H1 (cell line): ENCODE results near the gene KRT6C. TPM values are rescaled to one million over a fixed set of nuclear protein-coding genes. Genes with fewer than 3 reads are reported as not detected.

Experiments used
- CTCF ChIA-PET: fragments of 300-600 bp; sonication (Branson Sonifier 250); formaldehyde crosslinking; loops from one replicate; lab custom pipeline; 2021; ENCODE audit not compliant: partially characterized antibody; lab: Charles Lee
- POLR2A ChIA-PET: fragments of 300-600 bp; sonication (Branson Sonifier 250); formaldehyde crosslinking; loops from one replicate; lab custom pipeline; 2021; ENCODE audit warnings: inconsistent platforms; ENCODE audit not compliant: partially characterized antibody; lab: Charles Lee
- DNase-seq, 2 experiments: peaks; one replicate each; pipeline versions ENCODE4 v3.0.0 to v3.0.0-alpha.2; 2010 to 2022; ENCODE audit warnings: low spot score in 2 of 2, low read depth in 1 of 2, mixed read lengths in 1 of 2
- FAIRE-seq: peaks from 2 replicates; lab custom pipeline; 2011; peaks lifted over from hg19 to GRCh38; lab: Jason Lieb, UNC
- H2AFZ ChIP-seq: 2 replicates; pipeline ENCODE4 v1.8.1; 2012; ENCODE audit warnings: low read length, inconsistent platforms
- H2AK5ac ChIP-seq: 2 replicates; pipeline ENCODE4 v1.6.1; 2013; ENCODE audit warnings: low read depth, low read length
- H2BK120ac ChIP-seq: replicated peaks from 2 replicates; pipeline ENCODE3; 2013; ENCODE audit warnings: low read depth, low read length, inconsistent platforms
- H2BK12ac ChIP-seq: 2 replicates; pipeline ENCODE4 v1.6.1; 2013; ENCODE audit warnings: low read depth, low read length
- H2BK15ac ChIP-seq: 2 replicates; pipeline ENCODE4 v1.6.1; 2013; ENCODE audit warnings: low read length
- H2BK20ac ChIP-seq: 2 replicates; pipeline ENCODE4 v1.6.1; 2013; ENCODE audit warnings: low read length
- H2BK5ac ChIP-seq: 2 replicates; pipeline ENCODE4 v1.6.1; 2013; ENCODE audit warnings: low read depth, low read length
- H3K14ac ChIP-seq: 2 replicates; pipeline ENCODE4 v1.6.1; 2013; ENCODE audit warnings: inconsistent platforms; ENCODE audit not compliant: insufficient read length
- H3K18ac ChIP-seq: 2 replicates; pipeline ENCODE4 v1.6.1; 2013; ENCODE audit warnings: low read length; ENCODE audit errors: extremely low read depth
- H3K23ac ChIP-seq: 2 replicates; pipeline ENCODE4 v1.6.1; 2013; ENCODE audit warnings: inconsistent platforms; ENCODE audit not compliant: insufficient read length
- H3K23me2 ChIP-seq: 2 replicates; pipeline ENCODE4 v1.6.1; 2013; ENCODE audit warnings: low read depth, low read length
- H3K27ac ChIP-seq: 2 replicates; pipeline ENCODE4 v1.6.1; 2011; ENCODE audit warnings: low read depth, low read length, inconsistent platforms
- H3K27me3 ChIP-seq, 4 experiments: replicated peaks in 1 of 4; 1 replicate in 1 of 4; 2 replicates in 3 of 4; pipeline versions ENCODE4 v1.6.1 to v1.8.1; 2011 to 2013; ENCODE audit warnings: low read length in 3 of 4, mild to moderate bottlenecking in 3 of 4, inconsistent platforms in 2 of 4, mixed read lengths in 2 of 4, moderate library complexity in 1 of 4; ENCODE audit not compliant: control insufficient read depth in 3 of 4, insufficient read depth in 3 of 4; ENCODE audit errors: extremely low read depth in 1 of 4
- H3K36me3 ChIP-seq, 4 experiments: 2 replicates each; pipeline versions ENCODE4 v1.6.1 to v1.8.1; 2011 to 2013; ENCODE audit warnings: mild to moderate bottlenecking in 4 of 4, low read length in 3 of 4, moderate library complexity in 2 of 4, control low read depth in 1 of 4, inconsistent platforms in 1 of 4; ENCODE audit not compliant: insufficient read depth in 4 of 4, control insufficient read depth in 2 of 4
- H3K4ac ChIP-seq: replicated peaks from 2 replicates; pipeline ENCODE3; 2013; ENCODE audit warnings: low read length, low read depth, mixed read lengths, inconsistent platforms; ENCODE audit not compliant: insufficient read length
- H3K4me1 ChIP-seq, 4 experiments: replicated peaks in 1 of 4; 1 replicate in 1 of 4; 2 replicates in 3 of 4; pipeline versions ENCODE4 v1.6.1 to v1.8.1; 2011 to 2013; ENCODE audit warnings: low read length in 3 of 4, inconsistent platforms in 2 of 4, mixed read lengths in 1 of 4; ENCODE audit not compliant: insufficient read depth in 4 of 4, control insufficient read depth in 3 of 4
- H3K4me2 ChIP-seq, 2 experiments: 2 replicates each; pipeline versions ENCODE4 v1.6.1 to v1.8.1; 2011 to 2013; ENCODE audit warnings: low read depth in 2 of 2, low read length in 2 of 2, control low read depth in 1 of 2, inconsistent platforms in 1 of 2, mild to moderate bottlenecking in 1 of 2; ENCODE audit not compliant: insufficient read depth in 1 of 2
- H3K4me3 ChIP-seq, 4 experiments: fragments of 200-600, 300-600 bp in 1 of 4; sonication (generic), shearing (Covaris generic), sonication (Bioruptor Twin) in 1 of 4; 2 replicates each; pipeline versions ENCODE4 v1.5.1 to v1.8.1; 2011 to 2016; ENCODE audit warnings: low read length in 4 of 4, low read depth in 3 of 4, control low read depth in 2 of 4, inconsistent platforms in 2 of 4, mild to moderate bottlenecking in 2 of 4, mixed read lengths in 1 of 4, moderate library complexity in 1 of 4; ENCODE audit not compliant: insufficient read depth in 2 of 4; ENCODE audit errors: extremely low read depth in 1 of 4
- H3K56ac ChIP-seq: replicated peaks from 2 replicates; pipeline ENCODE3; 2013; ENCODE audit warnings: low read depth, mild to moderate bottlenecking, mixed read lengths, low read length, inconsistent platforms; ENCODE audit not compliant: insufficient read length
- H3K79me1 ChIP-seq: 2 replicates; pipeline ENCODE4 v1.6.1; 2013; ENCODE audit warnings: low read depth, low read length, control low read depth
- H3K79me2 ChIP-seq, 2 experiments: 2 replicates each; pipeline versions ENCODE4 v1.6.1 to v1.8.1; 2012 to 2013; ENCODE audit warnings: low read length in 2 of 2, mild to moderate bottlenecking in 2 of 2, inconsistent platforms in 1 of 2; ENCODE audit not compliant: insufficient read depth in 2 of 2, control insufficient read depth in 1 of 2
- H3K9ac ChIP-seq, 4 experiments: replicated peaks in 1 of 4; 1 replicate in 1 of 4; 2 replicates in 3 of 4; pipeline versions ENCODE4 v1.6.1 to v1.8.1; 2011 to 2013; ENCODE audit warnings: low read depth in 3 of 4, low read length in 3 of 4, control low read depth in 2 of 4, mild to moderate bottlenecking in 2 of 4, moderate library complexity in 2 of 4, inconsistent platforms in 1 of 4; ENCODE audit errors: extremely low read depth in 1 of 4
- H3K9me3 ChIP-seq, 2 experiments: 2 replicates each; pipeline versions ENCODE4 v1.6.1 to v1.8.1; 2012 to 2013; ENCODE audit warnings: mild to moderate bottlenecking in 2 of 2, moderate library complexity in 2 of 2, control low read depth in 1 of 2, inconsistent platforms in 1 of 2, low read depth in 1 of 2, low read length in 1 of 2, mixed read lengths in 1 of 2; ENCODE audit not compliant: insufficient read depth in 2 of 2
- H4K20me1 ChIP-seq, 2 experiments: replicated peaks in 1 of 2; 2 replicates each; pipeline versions ENCODE3 to v1.8.1; 2011 to 2013; ENCODE audit warnings: inconsistent platforms in 2 of 2, low read length in 2 of 2, mild to moderate bottlenecking in 1 of 2; ENCODE audit not compliant: insufficient read depth in 2 of 2, control insufficient read depth in 1 of 2
- H4K5ac ChIP-seq: 2 replicates; pipeline ENCODE4 v1.6.1; 2013; ENCODE audit warnings: low read length, low read depth, mixed read lengths, inconsistent platforms; ENCODE audit not compliant: insufficient read length
- H4K8ac ChIP-seq: 2 replicates; pipeline ENCODE4 v1.8.0; 2013; ENCODE audit warnings: mild to moderate bottlenecking, moderate library complexity, low read length, inconsistent platforms; ENCODE audit not compliant: insufficient read depth; ENCODE audit errors: extremely low read depth
- H4K91ac ChIP-seq: replicated peaks from 2 replicates; pipeline ENCODE3; 2013; ENCODE audit warnings: low read length, mixed read lengths, inconsistent platforms; ENCODE audit not compliant: insufficient read length
- CTCF ChIP-seq, 3 experiments: IDR thresholded peaks; 1 replicate in 2 of 3; 2 replicates in 1 of 3; pipeline versions ENCODE4 v1.5.1 to v1.6.1; 2011; ENCODE audit warnings: low read length in 3 of 3, mild to moderate bottlenecking in 3 of 3, inconsistent platforms in 2 of 3, low read depth in 1 of 3, moderate library complexity in 1 of 3; ENCODE audit not compliant: insufficient read depth in 1 of 3; ENCODE audit errors: control extremely low read depth in 1 of 3
- HDAC2 ChIP-seq, 2 experiments: fragments of 300-600 bp in 1 of 2; sonication (generic) in 1 of 2; IDR thresholded peaks; 2 replicates each; pipeline ENCODE4 v1.6.1; 2011 to 2012; ENCODE audit warnings: low read depth in 2 of 2, low read length in 2 of 2, mild to moderate bottlenecking in 2 of 2, moderate library complexity in 2 of 2, borderline replicate concordance in 1 of 2, inconsistent platforms in 1 of 2
- POU5F1 ChIP-seq: IDR thresholded peaks from 2 replicates; pipeline ENCODE4 v1.6.1; 2011; ENCODE audit warnings: low read depth, mild to moderate bottlenecking, low read length, moderate library complexity
- SP1 ChIP-seq: IDR thresholded peaks from 2 replicates; pipeline ENCODE4 v1.6.1; 2011; ENCODE audit warnings: low read depth, low read length
- SP4 ChIP-seq: IDR thresholded peaks from 2 replicates; pipeline ENCODE4 v1.6.1; 2012; ENCODE audit warnings: low read length, inconsistent platforms
- TAF7 ChIP-seq: optimal IDR thresholded peaks from 2 replicates; pipeline ENCODE3; 2011; ENCODE audit warnings: low read depth, mild to moderate bottlenecking, inconsistent platforms, low read length, moderate library complexity, borderline replicate concordance
- TCF12 ChIP-seq: IDR thresholded peaks from 2 replicates; pipeline ENCODE4 v1.6.1; 2011; ENCODE audit warnings: low read depth, mild to moderate bottlenecking, low read length
- TEAD4 ChIP-seq: IDR thresholded peaks from 2 replicates; pipeline ENCODE4 v1.6.1; 2012; ENCODE audit warnings: low read depth, low read length, inconsistent platforms, mixed read lengths
- YY1 ChIP-seq: IDR thresholded peaks from 2 replicates; pipeline ENCODE4 v1.6.1; 2011; ENCODE audit warnings: low read depth, mild to moderate bottlenecking, low read length
- WGBS, 2 experiments: shearing (Covaris generic) in 1 of 2; methylation state at CpG; one replicate each; pipeline versions ENCODE4 v1.1.6 to v1.1.7; 2013 to 2015; ENCODE audit warnings: low lambda C conversion rate in 2 of 2, mixed read lengths in 2 of 2, inconsistent platforms in 1 of 2, low coverage in 1 of 2, missing lambda C conversion rate in 1 of 2; ENCODE audit not compliant: insufficient replicate concordance in 2 of 2, insufficient coverage in 1 of 2, insufficient read length in 1 of 2; ENCODE audit errors: extremely low coverage in 1 of 2, missing lambda C conversion rate in 1 of 2; 5-methylcytosine and 5-hydroxymethylcytosine counted together
- polyA plus RNA-seq, 7 experiments: library from polyadenylated mRNA; depleted of rRNA in 3 of 7; stranded (reverse) in 5 of 7; unstranded in 2 of 7; fragments of >200 nt in 5 of 7; fragments of 200-250 nt in 2 of 7; gene quantifications; 1 replicate in 5 of 7; 2 replicates in 1 of 7; 4 replicates in 1 of 7; pipeline versions ENCODE4 v1.2.1 to v1.2.3, GENCODE V29; 2011 to 2013; ENCODE audit warnings: missing spikeins in 2 of 7, mixed read lengths in 2 of 7
- total RNA-seq: library from RNA; stranded (reverse); fragmentation: NEBNext Ultra II Directional; extraction: Animal tissue kit (Norgen Biotek cat#: 25700); gene quantifications from 2 replicates; pipeline ENCODE4 v1.2.1, GENCODE V29; 2021
- TF ChIP-seq, protein P1 (sequence below): IDR thresholded peaks from 2 replicates; pipeline ENCODE4 v1.6.1; 2011; ENCODE audit warnings: low read depth, mild to moderate bottlenecking, low read length; ENCODE audit not compliant: insufficient read depth

Gene KRT6C
- total and polyA plus RNA-seq, 2 of the 8 experiments (the other 6 are each of a cell fraction or from before 2014, with no cell fraction given) = not detected

- WGBS, 2 experiments = 90% methylated on average over 5 of the region's 5 CpGs; no CpG with 5 or more reads in 1 of the 2 experiments
- TF ChIP-seq, protein P1, sequence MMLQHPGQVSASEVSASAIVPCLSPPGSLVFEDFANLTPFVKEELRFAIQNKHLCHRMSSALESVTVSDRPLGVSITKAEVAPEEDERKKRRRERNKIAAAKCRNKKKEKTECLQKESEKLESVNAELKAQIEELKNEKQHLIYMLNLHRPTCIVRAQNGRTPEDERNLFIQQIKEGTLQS = no peak
- TF ChIP-seq TEAD4 (no peak), HDAC2 (IDR thresholded peaks at IDR 0.05; ENCODE audit: borderline replicate concordance in 1 of 2, low read depth in 2 of 2, low read length in 2 of 2) (no peak), YY1 (no peak), TAF7 (no peak), SP4 (no peak), POU5F1 (no peak), SP1 (no peak), CTCF (IDR thresholded peaks at IDR 0.05; ENCODE audit: control extremely low read depth in 1 of 3, insufficient read depth in 1 of 3, low read depth in 1 of 3, low read length in 3 of 3) (no peak), TCF12 (no peak)
Measured at GRCh38 chr12:52499806-52500560, 26.4 kb upstream of the KRT6C start.

More at GRCh38 chr12:52499806-52500560, 26.4 kb upstream of the KRT6C start:
- no peaks in the 10 kb centered on the region for H3K36me3 ChIP-seq
- H3K9ac ChIP-seq = no peak overlapping the region
- H2BK15ac ChIP-seq = no peak overlapping the region
- no peak overlapping the region for H2BK20ac ChIP-seq
- H3K4ac ChIP-seq = no peak overlapping the region
- H3K79me1 ChIP-seq = no peaks in the 10 kb centered on the region
- H3K79me2 ChIP-seq = no peaks in the 10 kb centered on the region
- no peak for FAIRE-seq
- no peak overlapping the region for H4K8ac ChIP-seq
- no peaks in the 10 kb centered on the region; the same call in 1 of the 2 replicates for H3K23me2 ChIP-seq
- CTCF ChIA-PET = interaction anchor here (0.8 to 3.1 kb wide), 10 partner anchors 14 to 119 kb away, joined by 3 to 20 read pairs (median 3); no protein-coding TSS in a partner anchor
- H3K27ac ChIP-seq = no peak overlapping the region
- no peak overlapping the region for H2BK120ac ChIP-seq
- POLR2A ChIA-PET = no interaction called here
- DNase-seq = no peak
- no peak overlapping the region for H3K4me2 ChIP-seq
- H3K56ac ChIP-seq = no peak overlapping the region
- H2AFZ ChIP-seq = no peak overlapping the region
- peaks cover 5 to 10% (median 8%) of the 10 kb centered on the region in 4 experiments; a peak in 6 of 7 replicates for H3K4me1 ChIP-seq
- H3K23ac ChIP-seq = no peak overlapping the region
- H3K18ac ChIP-seq = no peak overlapping the region
- H4K5ac ChIP-seq = no peak overlapping the region
- H3K14ac ChIP-seq = no peak overlapping the region
- H2AK5ac ChIP-seq = no peak overlapping the region
- H4K20me1 ChIP-seq = no peaks in the 10 kb centered on the region
- H4K91ac ChIP-seq = no peak overlapping the region
- H3K9me3 ChIP-seq = no peaks in the 10 kb centered on the region
- no peak overlapping the region for H3K4me3 ChIP-seq
- no peaks in the 10 kb centered on the region; a peak in 1 of 7 replicates for H3K27me3 ChIP-seq
- no peak overlapping the region for H2BK5ac ChIP-seq
- no peak overlapping the region for H2BK12ac ChIP-seq
